IMR-90 (cell line): ENCODE results near the gene KIF13A. TPM values are rescaled to one million over a fixed set of nuclear protein-coding genes. Genes with fewer than 3 reads are reported as not detected.

Source experiments
- ATAC-seq: fragments of 200-7000 bp; cut with Tn5 transposase; 2 replicates; pipeline ENCODE4 v1.9.1; 2020; ENCODE audit warnings: low read depth, mild to moderate bottlenecking, moderate library complexity
- BruUV-seq: library from RNA; stranded (reverse); fragments of 400-500 nt; replicated peaks from 2 replicates; lab custom pipeline; 2021; lab: Mats Ljungman, UMichigan
- CTCF ChIA-PET: fragments of 300-600 bp; formaldehyde crosslinking; extraction: SDS; loops from one replicate; lab custom pipeline; 2021; ENCODE audit warnings: antibody characterized with exemption; lab: Yijun Ruan, JAX
- POLR2A ChIA-PET: fragments of 300-600 bp; sonication (Branson Sonifier 250); formaldehyde crosslinking; loops from one replicate; lab custom pipeline; 2022; ENCODE audit warnings: antibody characterized with exemption; ENCODE audit not compliant: unreplicated experiment; lab: Charles Lee
- DNase-seq: peaks from one replicate; pipeline ENCODE4 v3.0.0; 2013
- H2AFZ ChIP-seq: replicated peaks from 2 replicates; pipeline ENCODE3; 2013; ENCODE audit warnings: low read length, mild to moderate bottlenecking; ENCODE audit not compliant: poor library complexity
- H2AK5ac ChIP-seq: 2 replicates; pipeline ENCODE4 v1.6.1; 2013; ENCODE audit warnings: low read depth, low read length, inconsistent platforms
- H2AK9ac ChIP-seq: replicated peaks from 2 replicates; pipeline ENCODE3; 2013; ENCODE audit warnings: mild to moderate bottlenecking, low read depth, low read length, moderate library complexity; ENCODE audit not compliant: poor library complexity
- H2BK120ac ChIP-seq: 2 replicates; pipeline ENCODE4 v1.6.1; 2013; ENCODE audit warnings: low read depth, low read length, inconsistent platforms
- H2BK15ac ChIP-seq: 3 replicates; pipeline ENCODE4 v1.6.1; 2013; ENCODE audit warnings: low read depth, low read length, inconsistent platforms
- H2BK20ac ChIP-seq: 2 replicates; pipeline ENCODE4 v1.6.1; 2013; ENCODE audit warnings: low read depth, mild to moderate bottlenecking, inconsistent platforms, low read length, moderate library complexity
- H2BK5ac ChIP-seq: 2 replicates; pipeline ENCODE4 v1.6.1; 2013; ENCODE audit warnings: mild to moderate bottlenecking, low read depth, low read length, inconsistent platforms; ENCODE audit not compliant: poor library complexity, severe bottlenecking
- H3K14ac ChIP-seq: replicated peaks from 2 replicates; pipeline ENCODE4 v1.6.1; 2013; ENCODE audit warnings: low read depth, low read length, inconsistent platforms
- H3K18ac ChIP-seq: 2 replicates; pipeline ENCODE4 v1.6.1; 2013; ENCODE audit warnings: low read depth, low read length, control low read depth
- H3K23ac ChIP-seq: 2 replicates; pipeline ENCODE4 v1.6.1; 2013; ENCODE audit warnings: low read depth, low read length, inconsistent platforms
- H3K27ac ChIP-seq: 2 replicates; pipeline ENCODE4 v1.5.1; 2013; ENCODE audit warnings: mild to moderate bottlenecking, control low read depth, low read length; ENCODE audit not compliant: insufficient read depth
- H3K27me3 ChIP-seq: 2 replicates; pipeline ENCODE4 v1.6.1; 2013; ENCODE audit warnings: low read length; ENCODE audit not compliant: control insufficient read depth, insufficient read depth
- H3K36me3 ChIP-seq: 2 replicates; pipeline ENCODE4 v1.6.1; 2013; ENCODE audit warnings: low read length, mixed read lengths; ENCODE audit not compliant: control insufficient read depth, insufficient read depth
- H3K4ac ChIP-seq: 2 replicates; pipeline ENCODE4 v1.6.1; 2013; ENCODE audit warnings: low read depth, low read length, inconsistent platforms
- H3K4me1 ChIP-seq: 2 replicates; pipeline ENCODE4 v1.6.1; 2013; ENCODE audit warnings: low read length, mixed read lengths; ENCODE audit not compliant: control insufficient read depth, insufficient read depth
- H3K4me2 ChIP-seq: 2 replicates; pipeline ENCODE4 v1.6.1; 2013; ENCODE audit warnings: low read depth, mild to moderate bottlenecking, control low read depth, low read length, moderate library complexity
- H3K4me3 ChIP-seq: 2 replicates; pipeline ENCODE4 v1.5.1; 2013; ENCODE audit warnings: low read depth, mild to moderate bottlenecking, control low read depth, low read length, moderate library complexity; ENCODE audit not compliant: insufficient read depth
- H3K56ac ChIP-seq: 2 replicates; pipeline ENCODE4 v1.6.1; 2013; ENCODE audit warnings: low read length, inconsistent platforms; ENCODE audit not compliant: insufficient read depth; ENCODE audit errors: extremely low read depth
- H3K79me1 ChIP-seq, 2 experiments: 2 replicates each; pipeline ENCODE4 v1.6.1; 2013; ENCODE audit warnings: low read length in 2 of 2, inconsistent platforms in 1 of 2, low read depth in 1 of 2
- H3K9ac ChIP-seq: 2 replicates; pipeline ENCODE4 v1.6.1; 2013; ENCODE audit warnings: low read depth, low read length, control low read depth
- H3K9me1 ChIP-seq: 2 replicates; pipeline ENCODE4 v1.6.1; 2013; ENCODE audit warnings: low read length, inconsistent platforms; ENCODE audit not compliant: insufficient read depth
- H3K9me3 ChIP-seq: 2 replicates; pipeline ENCODE4 v1.6.1; 2013; ENCODE audit warnings: low read length; ENCODE audit not compliant: control insufficient read depth, insufficient read depth
- H4K20me1 ChIP-seq: 2 replicates; pipeline ENCODE4 v1.6.1; 2013; ENCODE audit warnings: low read length, inconsistent platforms; ENCODE audit not compliant: insufficient read depth
- H4K5ac ChIP-seq: 2 replicates; pipeline ENCODE4 v1.6.1; 2013; ENCODE audit warnings: mild to moderate bottlenecking, low read depth, low read length, control low read depth
- H4K8ac ChIP-seq, 2 experiments: 2 replicates each; pipeline ENCODE4 v1.6.1; 2013; ENCODE audit warnings: low read depth in 2 of 2, low read length in 2 of 2, control low read depth in 1 of 2, inconsistent platforms in 1 of 2
- H4K91ac ChIP-seq: 2 replicates; pipeline ENCODE4 v1.6.1; 2013; ENCODE audit warnings: low read depth, low read length, inconsistent platforms; ENCODE audit not compliant: insufficient read depth
- CHD1 ChIP-seq: IDR thresholded peaks from 2 replicates; pipeline ENCODE4 v1.6.1; 2012; ENCODE audit warnings: low read depth, low read length, improper control_type of control experiment
- ELK1 ChIP-seq: fragments of 150-350 bp; IDR thresholded peaks from 2 replicates; pipeline ENCODE4 v1.6.1; 2016; ENCODE audit warnings: low read depth, mild to moderate bottlenecking, low read length, moderate library complexity, borderline replicate concordance
- FOS ChIP-seq: fragments of 150-350 bp; IDR thresholded peaks from 2 replicates; pipeline ENCODE4 v1.6.1; 2016; ENCODE audit warnings: low read depth, low read length
- MAZ ChIP-seq: IDR thresholded peaks from 2 replicates; pipeline ENCODE4 v1.6.1; 2012; ENCODE audit warnings: low read depth, mild to moderate bottlenecking, low read length, improper control_type of control experiment, moderate library complexity, borderline replicate concordance
- MXI1 ChIP-seq: IDR thresholded peaks from 2 replicates; pipeline ENCODE4 v1.6.1; 2012; ENCODE audit warnings: low read depth, mild to moderate bottlenecking, low read length, moderate library complexity, borderline replicate concordance
- POLR2A ChIP-seq: IDR thresholded peaks from 2 replicates; pipeline ENCODE4 v1.6.1; 2012; ENCODE audit warnings: mild to moderate bottlenecking, low read depth, low read length
- RAD21 ChIP-seq: IDR thresholded peaks from 2 replicates; pipeline ENCODE4 v1.6.1; 2012; ENCODE audit warnings: low read length, improper control_type of control experiment
- RCOR1 ChIP-seq: IDR thresholded peaks from 2 replicates; pipeline ENCODE4 v1.6.1; 2012; ENCODE audit warnings: mild to moderate bottlenecking, low read length, improper control_type of control experiment; ENCODE audit not compliant: insufficient replicate concordance
- RFX5 ChIP-seq: IDR thresholded peaks from 2 replicates; pipeline ENCODE4 v1.8.0; 2012; ENCODE audit warnings: low read depth, mild to moderate bottlenecking, low read length, moderate library complexity
- SMC3 ChIP-seq: fragments of 150-350 bp; IDR thresholded peaks from 2 replicates; pipeline ENCODE4 v1.6.1; 2016; ENCODE audit warnings: low read depth, mild to moderate bottlenecking, antibody characterized with exemption, low read length, moderate library complexity
- USF2 ChIP-seq: fragments of 150-350 bp; IDR thresholded peaks from 2 replicates; pipeline ENCODE4 v1.6.1; 2017; ENCODE audit warnings: mild to moderate bottlenecking, antibody characterized with exemption, low read length, low read depth
- WGBS, 2 experiments: methylation state at CpG; one replicate each; pipeline versions ENCODE4 v1.1.5 to v1.1.7; 2013; ENCODE audit warnings: missing lambda C conversion rate in 2 of 2; ENCODE audit not compliant: insufficient read length in 1 of 2; ENCODE audit errors: extremely low coverage in 2 of 2; 5-methylcytosine and 5-hydroxymethylcytosine counted together
- dilution Hi-C: fragments of 300-500 bp; cut with HindIII; formaldehyde crosslinking; loops from one replicate; pipeline ENCODE4 v1.14.3; 2018; ENCODE audit warnings: low sequenced_read_pairs; ENCODE audit not compliant: unreplicated experiment
- in situ Hi-C: fragments of 300-500 bp; cut with MboI; formaldehyde crosslinking; loops from 3 replicates; pipeline ENCODE4 v1.14.3; 2019; ENCODE audit warnings: low sequenced_read_pairs, inconsistent platforms, mixed read lengths
- intact Hi-C: fragments of 100-400 bp; cut with micrococcal nuclease; formaldehyde crosslinking; loops from 2 replicates; pipeline ENCODE4 v1.10.0; 2022
- polyA plus RNA-seq, 3 experiments: library from polyadenylated mRNA; depleted of rRNA; stranded (reverse); fragments of >200 nt; gene quantifications; 2 replicates each; pipeline ENCODE4 v1.2.3, GENCODE V29; 2012; ENCODE audit warnings: low replicate concordance in 1 of 3
- total RNA-seq: library from RNA; depleted of rRNA; stranded (reverse); fragments of >200 nt; gene quantifications from 2 replicates; pipeline ENCODE4 v1.2.3, GENCODE V29; 2012
- TF ChIP-seq, protein P1 (sequence below): conservative IDR thresholded peaks from 2 replicates; pipeline ENCODE4 v1.5.1; 2012; ENCODE audit warnings: mild to moderate bottlenecking, low read depth, low read length, improper control_type of control experiment

Gene KIF13A
- total and polyA plus RNA-seq, 2 of the 4 experiments (the other 2 are of a cell fraction) = 23.3 to 51.8 TPM

GRCh38 chr6:17813542-17813941, 173.9 kb downstream of the KIF13A start:
- in situ Hi-C loops = no loop called here

More at GRCh38 chr6:17813542-17813941, 173.9 kb downstream of the KIF13A start:
- Histone ChIP-seq H3K9me1 (0 out of 2 replicates have a peak, but pooled peaks cover 4% of the 10 kb centered on the region), H3K27me3 (no peaks in the 10 kb centered on the region), H4K8ac (no peak overlapping the region), H3K18ac (no peak overlapping the region), H3K4me1 (peaks cover 11% of the 10 kb centered on the region), H2BK5ac (no peak overlapping the region), H3K4me2 (no peak overlapping the region), H2BK20ac (no peak overlapping the region), H4K5ac (no peak overlapping the region), H2BK15ac (no peak overlapping the region), H3K27ac (no peak overlapping the region), H3K9me3 (no peaks in the 10 kb centered on the region), H2AK5ac (no peak overlapping the region), H3K9ac (no peak overlapping the region), H3K23ac (no peak overlapping the region), H2AK9ac (no peak overlapping the region), H2BK120ac (no peak overlapping the region), H3K36me3 (peaks cover 12% of the 10 kb centered on the region), H3K4ac (no peak overlapping the region), H2AFZ (no peak overlapping the region), H4K20me1 (no peaks in the 10 kb centered on the region), H4K91ac (no peak overlapping the region), H3K56ac (no peak overlapping the region), H3K79me1 (peaks cover 5 to 11% of the 10 kb centered on the region in 2 experiments; a peak in 2 of 4 replicates), H3K14ac (no peak overlapping the region), H3K4me3 (no peak overlapping the region)
- dilution Hi-C loops (no loop called here), intact Hi-C loops (no loop called here)
- ChIA-PET POLR2A (no interaction called here), CTCF (interaction anchor here (0.8 kb wide), 1 partner anchor 25 kb away, joined by 3 read pairs; no protein-coding TSS in a partner anchor)
- WGBS, 2 experiments = 100% methylated on average over 1 of the region's 6 CpGs; no CpG with 5 or more reads in 1 of the 2 experiments
- no TSS peak for BruUV-seq
- DNase-seq = no peak
- TF ChIP-seq SMC3 (no peak), RFX5 (no peak), RAD21 (no peak), ELK1 (no peak), RCOR1 (no peak), USF2 (no peak), FOS (no peak), MXI1 (no peak), MAZ (no peak), POLR2A (no peak), CHD1 (no peak)
- TF ChIP-seq, protein P1, sequence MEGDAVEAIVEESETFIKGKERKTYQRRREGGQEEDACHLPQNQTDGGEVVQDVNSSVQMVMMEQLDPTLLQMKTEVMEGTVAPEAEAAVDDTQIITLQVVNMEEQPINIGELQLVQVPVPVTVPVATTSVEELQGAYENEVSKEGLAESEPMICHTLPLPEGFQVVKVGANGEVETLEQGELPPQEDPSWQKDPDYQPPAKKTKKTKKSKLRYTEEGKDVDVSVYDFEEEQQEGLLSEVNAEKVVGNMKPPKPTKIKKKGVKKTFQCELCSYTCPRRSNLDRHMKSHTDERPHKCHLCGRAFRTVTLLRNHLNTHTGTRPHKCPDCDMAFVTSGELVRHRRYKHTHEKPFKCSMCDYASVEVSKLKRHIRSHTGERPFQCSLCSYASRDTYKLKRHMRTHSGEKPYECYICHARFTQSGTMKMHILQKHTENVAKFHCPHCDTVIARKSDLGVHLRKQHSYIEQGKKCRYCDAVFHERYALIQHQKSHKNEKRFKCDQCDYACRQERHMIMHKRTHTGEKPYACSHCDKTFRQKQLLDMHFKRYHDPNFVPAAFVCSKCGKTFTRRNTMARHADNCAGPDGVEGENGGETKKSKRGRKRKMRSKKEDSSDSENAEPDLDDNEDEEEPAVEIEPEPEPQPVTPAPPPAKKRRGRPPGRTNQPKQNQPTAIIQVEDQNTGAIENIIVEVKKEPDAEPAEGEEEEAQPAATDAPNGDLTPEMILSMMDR = no peak
- no peak for ATAC-seq
